Small intestine (tissue), 7 donors: ENCODE results near the gene EXT2. TPM values are rescaled to one million over a fixed set of nuclear protein-coding genes. Genes with fewer than 3 reads are reported as not detected.

Experiments
- DNase-seq, 2 donors: peaks; one replicate each; pipeline versions ENCODE4 v3.0.0 to v3.0.0-alpha.2; 2013
- FAIRE-seq: peaks from 2 replicates; lab custom pipeline; 2012; peaks lifted over from hg19 to GRCh38; lab: Jason Lieb, UNC
- H3K27ac ChIP-seq, 3 donors: one replicate each; pipeline ENCODE4 v1.5.1; 2013; ENCODE audit warnings: low read length in 2 of 3, mild to moderate bottlenecking in 2 of 3, control low read depth in 1 of 3, inconsistent platforms in 1 of 3, low read depth in 1 of 3, moderate library complexity in 1 of 3
- H3K27me3 ChIP-seq, 3 donors: one replicate each; pipeline ENCODE4 v1.6.1; 2013; ENCODE audit warnings: low read length in 3 of 3, inconsistent platforms in 1 of 3; ENCODE audit not compliant: control insufficient read depth in 3 of 3, insufficient read depth in 3 of 3
- H3K36me3 ChIP-seq, 3 donors: one replicate each; pipeline ENCODE4 v1.6.1; 2013; ENCODE audit warnings: low read length in 3 of 3, inconsistent platforms in 1 of 3, low read depth in 1 of 3, mild to moderate bottlenecking in 1 of 3, moderate library complexity in 1 of 3; ENCODE audit not compliant: control insufficient read depth in 3 of 3, insufficient read depth in 2 of 3
- H3K4me1 ChIP-seq, 3 donors: one replicate each; pipeline ENCODE4 v1.6.1; 2013; ENCODE audit warnings: low read length in 2 of 3, inconsistent platforms in 1 of 3, low read depth in 1 of 3, mild to moderate bottlenecking in 1 of 3, moderate library complexity in 1 of 3; ENCODE audit not compliant: control insufficient read depth in 3 of 3, insufficient read depth in 2 of 3
- H3K4me3 ChIP-seq, 3 donors: one replicate each; pipeline ENCODE4 v1.5.1; 2013; ENCODE audit warnings: low read length in 3 of 3, control low read depth in 1 of 3, inconsistent platforms in 1 of 3, low read depth in 1 of 3, mild to moderate bottlenecking in 1 of 3, moderate library complexity in 1 of 3
- H3K9me3 ChIP-seq, 2 donors: one replicate each; pipeline ENCODE4 v1.6.1; 2013; ENCODE audit warnings: low read depth in 1 of 2, low read length in 1 of 2; ENCODE audit not compliant: control insufficient read depth in 2 of 2, insufficient read depth in 1 of 2
- WGBS, 3 donors: extraction: QIAGEN DNeasy Blood & Tissue Kit; methylation state at CpG; one replicate each; pipeline ENCODE4 v1.1.7; 2013; 5-methylcytosine and 5-hydroxymethylcytosine counted together
- polyA plus RNA-seq, 4 donors: library from polyadenylated mRNA; stranded (reverse) in 3 of 4; unstranded in 1 of 4; fragments of 200-250 nt in 3 of 4; fragments of 120-200 nt in 1 of 4; gene quantifications; one replicate each; pipeline versions ENCODE4 v1.2.1 to v1.2.3, GENCODE V29; 2013
- donor health status: healthy with polysubstance abuse.
- donor health status: control.
- donor health status: control.
- donor health status: Bipolar disorder and iron deficiency.
- donor health status: healthy.

Gene EXT2
- polyA plus RNA-seq, 4 donors, result 18.6 to 47.1 (median 28.6) TPM

DNA sequence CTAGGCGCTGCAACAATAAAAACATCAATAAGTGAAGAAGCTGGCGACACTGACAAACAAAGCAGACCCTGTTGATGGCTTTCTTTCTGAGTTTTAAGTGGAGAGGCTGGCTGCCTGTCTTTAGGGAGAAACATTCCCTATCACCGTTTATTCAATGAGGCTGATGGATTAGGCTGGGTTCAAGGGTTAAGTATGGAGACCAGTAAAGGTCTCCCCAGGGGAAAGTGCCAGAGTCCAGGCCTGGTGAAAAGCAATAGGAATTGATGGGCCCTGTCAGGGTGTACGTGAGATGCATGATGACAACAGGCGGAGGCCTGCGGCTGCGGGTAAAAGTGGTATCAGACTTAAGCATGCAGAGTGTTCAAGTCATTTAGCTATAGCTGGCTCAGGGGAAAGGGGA lies 111.8 kb downstream of the EXT2 start:
- no peaks in the 10 kb centered on the region for H3K27me3 ChIP-seq
- H3K4me3 ChIP-seq, result no peak overlapping the region
- H3K36me3 ChIP-seq, result peaks cover 2 to 9% (median 2%) of the 10 kb centered on the region in 3 donors
- H3K4me1 ChIP-seq, result peaks cover 0 to 10% (median 5%) of the 10 kb centered on the region in 3 donors
- no peaks in the 10 kb centered on the region for H3K9me3 ChIP-seq
- FAIRE-seq (no peak), DNase-seq (no peak)
- no peak overlapping the region for H3K27ac ChIP-seq
- WGBS, 3 donors, result 89 to 93% (median 92%) methylated on average over 7 of the region's 7 CpGs

DNA sequence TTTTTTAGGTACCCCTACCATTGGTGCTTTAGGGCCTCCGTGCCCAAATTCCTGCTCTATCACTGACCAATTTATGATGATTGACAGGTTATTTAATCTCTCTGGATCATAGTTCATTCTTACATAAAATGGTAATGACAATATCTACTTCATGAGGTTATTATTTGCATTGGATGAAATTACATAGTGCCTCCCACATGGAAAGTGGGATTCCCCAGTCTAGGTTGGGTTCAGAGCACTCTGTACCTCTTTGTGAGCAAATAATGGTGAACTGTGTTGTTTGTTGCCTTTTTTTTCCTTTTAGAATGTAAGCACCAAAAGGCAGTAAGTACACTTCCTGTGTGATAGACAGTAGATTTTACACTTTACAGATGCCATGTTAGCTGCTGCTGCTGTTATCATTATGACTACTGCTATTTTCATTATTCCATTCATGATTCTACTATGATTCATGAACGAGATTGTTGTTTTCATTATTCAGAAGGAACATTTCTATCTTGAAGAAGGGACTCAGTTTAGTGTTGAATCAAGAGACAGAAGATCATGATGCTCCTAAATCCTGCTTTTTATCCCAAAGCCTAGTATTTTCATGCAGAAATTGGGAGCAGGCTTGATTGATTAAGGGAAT lies 113.6 kb downstream of the EXT2 start:
- no peak for DNase-seq
- no peak for FAIRE-seq
- Histone ChIP-seq H3K36me3 (peaks cover 2 to 9% (median 2%) of the 10 kb centered on the region in 3 donors), H3K4me1 (peaks cover 0 to 2% (median 0%) of the 10 kb centered on the region in 3 donors), H3K9me3 (no peaks in the 10 kb centered on the region), H3K27me3 (no peaks in the 10 kb centered on the region), H3K27ac (no peak overlapping the region), H3K4me3 (no peak overlapping the region)
- WGBS, 3 donors, result 39 to 64% (median 48%) methylated on average over 2 of the region's 2 CpGs

DNA sequence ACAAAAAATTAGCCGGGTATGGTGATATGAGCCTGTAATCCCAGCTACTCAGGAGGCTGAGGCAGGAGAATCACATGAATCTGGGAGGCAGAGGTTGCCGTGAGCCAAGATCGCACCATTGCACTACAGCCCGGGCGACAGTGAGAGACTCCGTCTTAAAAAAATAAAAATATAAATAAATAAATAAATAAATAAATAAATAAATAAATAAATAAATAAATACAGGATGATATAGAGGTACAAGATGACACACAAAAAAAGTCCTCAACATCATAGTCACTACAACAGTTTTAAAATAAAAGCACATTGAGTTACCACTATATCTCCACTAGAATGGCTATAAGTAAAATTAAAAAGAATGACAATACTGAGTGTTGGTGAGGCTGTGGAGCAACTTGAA lies 116.7 kb downstream of the EXT2 start:
- Histone ChIP-seq H3K36me3 (peaks cover 1 to 4% (median 2%) of the 10 kb centered on the region in 3 donors), H3K9me3 (no peaks in the 10 kb centered on the region), H3K27ac (no peak overlapping the region), H3K4me3 (no peak overlapping the region), H3K27me3 (no peaks in the 10 kb centered on the region), H3K4me1 (no peaks in the 10 kb centered on the region)
- FAIRE-seq (no peak), DNase-seq (no peak)
- WGBS, 3 donors, result 98 to 99% (median 98%) methylated on average over 6 of the region's 6 CpGs

DNA sequence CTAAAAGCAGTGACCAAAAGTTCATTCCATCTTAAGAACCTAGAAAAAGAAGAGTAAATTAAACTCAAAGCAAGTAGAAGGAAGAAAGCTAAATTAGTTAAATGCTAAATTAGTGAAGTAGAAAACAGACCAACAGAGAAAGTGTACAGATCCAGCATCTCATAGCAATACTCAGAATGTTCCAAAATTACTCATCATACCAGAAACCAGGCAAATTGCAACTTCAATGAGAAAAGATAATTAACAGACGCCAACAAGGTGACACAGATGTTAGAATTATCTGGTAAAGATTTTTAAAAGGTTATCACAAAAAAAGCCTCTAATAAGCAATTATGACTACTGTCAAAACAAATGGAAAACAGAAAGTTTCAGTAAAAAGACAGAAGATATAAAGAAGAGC lies 117.7 kb downstream of the EXT2 start:
- Histone ChIP-seq H3K4me1 (no peaks in the 10 kb centered on the region), H3K27ac (no peak overlapping the region), H3K36me3 (no peaks in the 10 kb centered on the region), H3K4me3 (no peak overlapping the region), H3K9me3 (no peaks in the 10 kb centered on the region), H3K27me3 (no peaks in the 10 kb centered on the region)
- FAIRE-seq (no peak), DNase-seq (no peak)
- 60 to 90% (median 88%) methylated on average over 1 of the region's 1 CpG for WGBS, 3 donors

DNA sequence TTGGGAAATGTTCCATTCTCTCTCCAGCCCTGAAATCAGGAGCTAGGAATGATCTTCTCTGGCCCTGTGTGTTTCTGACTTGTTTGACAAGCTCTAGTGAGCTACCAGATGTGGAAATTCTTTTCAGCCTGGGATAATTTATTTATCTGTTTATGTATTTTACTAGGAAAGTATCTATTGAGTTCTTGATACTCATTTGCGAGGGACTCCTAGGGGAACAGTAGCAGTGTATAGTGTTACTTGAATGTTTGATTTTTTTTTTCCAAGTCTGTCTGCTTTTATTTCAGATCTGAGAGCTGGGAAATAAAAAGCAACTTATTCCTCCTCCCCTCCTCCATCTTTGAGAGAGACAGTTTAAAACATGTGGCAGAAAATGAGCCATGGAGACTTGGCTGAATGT lies 122.0 kb downstream of the EXT2 start:
- WGBS, 3 donors, result 75 to 100% (median 91%) methylated on average over 1 of the region's 1 CpG
- Histone ChIP-seq H3K27me3 (no peaks in the 10 kb centered on the region), H3K4me1 (no peaks in the 10 kb centered on the region), H3K4me3 (no peak overlapping the region), H3K27ac (no peak overlapping the region), H3K9me3 (no peaks in the 10 kb centered on the region), H3K36me3 (peaks cover 0 to 4% (median 0%) of the 10 kb centered on the region in 3 donors)
- no peak for FAIRE-seq
- DNase-seq, result no peak

DNA sequence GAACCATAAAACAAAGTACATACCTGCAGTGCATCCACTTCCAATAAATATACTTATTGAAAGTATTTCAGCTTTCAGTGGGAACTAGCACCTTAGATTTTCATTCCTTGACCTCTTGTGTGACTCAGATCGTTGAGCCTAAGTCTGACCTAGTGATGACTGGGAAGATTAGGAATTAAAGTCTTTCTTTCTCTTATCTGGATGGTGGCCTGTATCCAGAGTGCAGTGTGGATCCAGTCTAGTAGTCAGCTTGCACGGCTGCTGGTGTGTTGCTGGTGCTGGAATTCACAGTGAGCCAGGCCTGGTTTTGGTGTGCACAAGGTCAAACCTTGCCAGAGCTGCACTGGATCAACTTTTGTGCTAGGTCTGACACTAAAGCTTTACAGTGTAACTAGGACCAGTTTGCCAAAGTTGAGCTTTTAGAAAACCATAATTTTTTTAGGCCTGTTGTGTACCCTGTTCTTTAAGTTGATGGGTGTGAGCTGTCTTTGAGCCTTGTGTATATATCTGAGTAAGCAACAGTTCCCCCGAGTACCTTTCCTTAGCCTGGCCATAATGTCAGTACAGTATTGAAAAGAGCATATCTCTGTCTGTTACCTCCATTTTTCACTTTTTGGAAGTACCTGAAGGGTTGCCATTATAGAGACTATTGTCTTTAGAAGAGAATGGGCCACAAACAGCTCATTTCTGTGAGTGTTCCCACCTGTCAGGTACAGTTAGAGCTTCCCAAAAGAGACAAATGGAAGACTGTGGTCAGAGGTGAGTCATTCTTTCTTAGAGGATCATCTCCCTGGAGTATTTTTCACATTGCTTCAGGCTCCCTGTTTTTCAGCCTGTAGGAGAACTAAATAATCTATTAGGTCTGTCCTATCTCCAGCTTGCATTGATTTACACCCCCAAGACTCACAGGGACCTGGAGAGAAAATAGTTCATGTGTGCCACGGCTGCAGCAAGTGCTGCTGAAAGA lies 124.6 kb downstream of the EXT2 start:
- Histone ChIP-seq H3K9me3 (no peaks in the 10 kb centered on the region), H3K27me3 (no peaks in the 10 kb centered on the region), H3K27ac (no peak overlapping the region), H3K4me3 (no peak overlapping the region), H3K36me3 (peaks cover 0 to 4% (median 0%) of the 10 kb centered on the region in 3 donors), H3K4me1 (no peaks in the 10 kb centered on the region)
- 88 to 95% (median 94%) methylated on average over 4 of the region's 4 CpGs for WGBS, 3 donors
- FAIRE-seq (no peak), DNase-seq (no peak)

DNA sequence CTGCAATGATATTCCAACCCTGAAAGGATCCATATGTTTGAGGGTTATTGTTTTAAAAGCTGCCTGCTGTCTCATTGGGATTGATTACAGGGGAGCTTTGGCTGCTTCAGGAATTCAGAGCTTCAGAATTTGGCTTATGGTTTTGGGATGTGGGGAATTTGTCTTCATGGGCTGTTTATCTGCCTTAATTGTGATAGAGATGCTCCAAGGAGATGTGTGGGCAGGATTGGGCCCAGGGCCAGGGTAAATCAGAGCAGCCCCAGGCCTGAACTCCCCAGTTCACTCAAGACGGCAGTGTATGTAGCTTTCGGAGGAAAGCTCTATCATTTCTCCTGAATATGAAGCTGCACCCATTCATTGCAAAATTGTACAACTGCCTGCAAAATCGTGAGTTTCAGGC lies 126.0 kb downstream of the EXT2 start:
- Histone ChIP-seq H3K27ac (no peak overlapping the region), H3K9me3 (no peaks in the 10 kb centered on the region), H3K4me1 (no peaks in the 10 kb centered on the region), H3K27me3 (no peaks in the 10 kb centered on the region), H3K36me3 (peaks cover 0 to 5% (median 0%) of the 10 kb centered on the region in 3 donors), H3K4me3 (no peak overlapping the region)
- FAIRE-seq, result no peak
- no peak for DNase-seq
- 71 to 95% (median 88%) methylated on average over 3 of the region's 3 CpGs for WGBS, 3 donors

DNA sequence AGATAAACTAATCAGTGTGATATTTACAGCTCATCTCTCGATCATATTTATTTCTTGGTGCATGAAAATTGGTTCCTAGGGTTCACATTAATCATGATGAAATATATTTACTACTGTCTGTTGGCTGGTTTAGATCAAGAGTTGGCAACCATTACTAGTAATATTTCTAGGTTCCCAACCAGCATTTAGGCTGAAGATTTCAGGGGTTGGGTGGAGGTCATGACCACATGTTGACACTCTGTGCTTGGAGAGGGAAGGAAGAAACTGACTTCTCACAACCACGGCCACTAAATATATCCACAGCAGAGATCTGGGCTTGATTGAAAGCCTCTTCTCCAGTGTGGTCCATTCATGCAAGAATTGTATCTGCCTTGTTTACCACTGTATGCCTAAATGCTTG lies 126.5 kb downstream of the EXT2 start:
- no peaks in the 10 kb centered on the region for H3K27me3 ChIP-seq
- no peaks in the 10 kb centered on the region for H3K9me3 ChIP-seq
- FAIRE-seq (no peak), DNase-seq (no peak)
- H3K4me3 ChIP-seq, result no peak overlapping the region
- no peaks in the 10 kb centered on the region for H3K4me1 ChIP-seq
- 65 to 89% (median 84%) methylated on average over 2 of the region's 2 CpGs for WGBS, 3 donors
- peaks cover 0 to 7% (median 0%) of the 10 kb centered on the region in 3 donors for H3K36me3 ChIP-seq
- no peak overlapping the region for H3K27ac ChIP-seq
